ENCODE measurements around the gene PARVG.

The PARVG gene

GRCh38 chr22:44173154-44173553 lies 7.6 kb upstream of the PARVG start:
- no peak for DNase-seq (ENCODE audit: low read depth, low spot score)
- no peak overlapping the region for H3K4me3 ChIP-seq (ENCODE audit: low read length)

GRCh38 chr22:44175676-44176075 lies 5.0 kb upstream of the PARVG start:
- no peak overlapping the region for H3K4me3 ChIP-seq (ENCODE audit: low read length)
- no peak for DNase-seq (ENCODE audit: low read depth, low spot score)

GRCh38 chr22:44179196-44179988 lies 1.3 kb upstream of the PARVG start:
- no peak overlapping the region for H3K4me3 ChIP-seq (ENCODE audit: low read length)
- DNase-seq (ENCODE audit: low read depth, low spot score), result no peak

- no peak overlapping the region for H3K4me3 ChIP-seq (ENCODE audit: low read length)
Observed at GRCh38 chr22:44179989-44180705, 578 bp upstream of the PARVG start.

GRCh38 chr22:44181033-44181911 lies 547 bp downstream of the PARVG start:
- peak; percentile 65 for DNase-seq (ENCODE audit: low read depth, low spot score)
- H3K4me3 ChIP-seq (ENCODE audit: low read length), result peak overlapping the region; percentile 85

More at GRCh38 chr22:44179989-44180705, 578 bp upstream of the PARVG start:
- no peak for DNase-seq (ENCODE audit: low read depth, low spot score)

GRCh38 chr22:44181912-44182587 lies 1.3 kb downstream of the PARVG start:
- H3K4me3 ChIP-seq (ENCODE audit: low read length), result peak overlapping the region; percentile 85
- peak; percentile 22 for DNase-seq (ENCODE audit: low read depth, low spot score)

GRCh38 chr22:44182588-44183286 lies 2.0 kb downstream of the PARVG start:
- DNase-seq (ENCODE audit: low read depth, low spot score), result peak; percentile 35
- peak overlapping the region; percentile 85 for H3K4me3 ChIP-seq (ENCODE audit: low read length)

- no peak overlapping the region for H3K4me3 ChIP-seq (ENCODE audit: low read length)
- DNase-seq (ENCODE audit: low read depth, low spot score), result no peak
Observed at GRCh38 chr22:44183287-44183588, 2.5 kb downstream of the PARVG start.

GRCh38 chr22:44184006-44184405 lies 3.3 kb downstream of the PARVG start:
- H3K4me3 ChIP-seq (ENCODE audit: low read length), result no peak overlapping the region
- no peak for DNase-seq (ENCODE audit: low read depth, low spot score)

- DNase-seq (ENCODE audit: low read depth, low spot score), result no peak
- H3K4me3 ChIP-seq (ENCODE audit: low read length), result no peak overlapping the region
Observed at GRCh38 chr22:44185237-44186120, 4.8 kb downstream of the PARVG start.

- DNase-seq (ENCODE audit: low read depth, low spot score), result no peak
- H3K4me3 ChIP-seq (ENCODE audit: low read length), result no peak overlapping the region
Observed at GRCh38 chr22:44186121-44186510, 5.4 kb downstream of the PARVG start.

- DNase-seq (ENCODE audit: low read depth, low spot score), result no peak
- no peak overlapping the region for H3K4me3 ChIP-seq (ENCODE audit: low read length)
Observed at GRCh38 chr22:44186737-44187136, 6.0 kb downstream of the PARVG start.

GRCh38 chr22:44187652-44188230 lies 7.0 kb downstream of the PARVG start:
- DNase-seq (ENCODE audit: low read depth, low spot score), result no peak

GRCh38 chr22:44188316-44188715 lies 7.6 kb downstream of the PARVG start:
- H3K4me3 ChIP-seq (ENCODE audit: low read length), result no peak overlapping the region
- DNase-seq (ENCODE audit: low read depth, low spot score), result no peak

More at GRCh38 chr22:44187652-44188230, 7.0 kb downstream of the PARVG start:
- H3K4me3 ChIP-seq (ENCODE audit: low read length), result no peak overlapping the region

- no peak overlapping the region for H3K4me3 ChIP-seq (ENCODE audit: low read length)
- DNase-seq (ENCODE audit: low read depth, low spot score), result no peak
Observed at GRCh38 chr22:44188986-44189630, 8.4 kb downstream of the PARVG start.

GRCh38 chr22:44190381-44190976 lies 9.8 kb downstream of the PARVG start:
- DNase-seq (ENCODE audit: low read depth, low spot score), result no peak
- H3K4me3 ChIP-seq (ENCODE audit: low read length), result no peak overlapping the region

Data from Jurkat, Clone E6-1 (cell line).